ENCODE data around the gene WTAP.
"Not testable (repeated sequence)": the region's sequence is repeated elsewhere in the genome, so short reads cannot be mapped to it uniquely, and the experiment has no call there.

The WTAP gene

DNA sequence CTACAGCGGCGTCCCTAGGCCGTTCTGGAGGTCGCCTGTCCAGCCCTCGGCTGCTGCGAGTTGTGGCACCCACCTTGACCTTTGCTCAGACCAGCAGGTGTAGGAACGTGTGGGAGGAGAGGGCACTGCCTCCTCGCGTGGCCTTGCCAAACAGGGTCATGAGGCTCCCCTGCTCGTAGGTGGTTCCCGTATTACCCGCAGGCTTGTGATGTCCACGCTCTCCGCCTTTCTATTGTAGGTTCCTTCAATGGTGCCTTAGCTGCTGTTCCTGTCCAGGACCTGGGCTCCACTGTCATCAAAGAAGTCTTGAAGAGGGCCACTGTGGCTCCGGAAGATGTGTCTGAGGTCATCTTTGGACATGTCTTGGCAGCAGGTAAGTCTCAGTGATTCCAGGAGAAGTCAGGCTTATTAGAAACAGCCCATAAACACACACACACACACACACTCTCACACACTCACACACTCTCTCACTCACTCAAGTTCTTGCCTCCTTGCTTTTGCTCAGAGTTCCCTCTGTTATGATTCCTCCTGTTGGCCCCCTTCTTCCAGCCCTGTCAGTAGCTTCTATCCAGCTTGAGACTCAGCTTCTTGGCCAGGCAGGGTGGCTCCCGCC is 35.5 kb downstream of the WTAP start:
- no peak for DNase-seq (ENCODE audit: low read depth in 2 of 2)

DNA sequence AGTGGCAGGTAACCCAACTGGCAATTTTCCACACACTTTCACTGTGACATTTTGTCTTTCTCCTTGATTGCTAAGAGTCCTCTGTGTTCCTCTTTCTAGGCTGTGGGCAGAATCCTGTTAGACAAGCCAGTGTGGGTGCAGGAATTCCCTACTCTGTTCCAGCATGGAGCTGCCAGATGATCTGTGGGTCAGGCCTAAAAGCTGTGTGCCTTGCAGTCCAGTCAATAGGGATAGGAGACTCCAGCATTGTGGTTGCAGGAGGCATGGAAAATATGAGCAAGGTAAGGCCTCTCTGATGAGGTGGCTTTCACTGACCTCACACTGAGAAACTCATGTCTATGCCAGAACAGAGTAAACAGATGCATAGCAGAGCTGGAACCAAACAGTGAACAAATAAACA is 39.6 kb downstream of the WTAP start:
- no peak for DNase-seq (ENCODE audit: low read depth in 2 of 2)

DNA sequence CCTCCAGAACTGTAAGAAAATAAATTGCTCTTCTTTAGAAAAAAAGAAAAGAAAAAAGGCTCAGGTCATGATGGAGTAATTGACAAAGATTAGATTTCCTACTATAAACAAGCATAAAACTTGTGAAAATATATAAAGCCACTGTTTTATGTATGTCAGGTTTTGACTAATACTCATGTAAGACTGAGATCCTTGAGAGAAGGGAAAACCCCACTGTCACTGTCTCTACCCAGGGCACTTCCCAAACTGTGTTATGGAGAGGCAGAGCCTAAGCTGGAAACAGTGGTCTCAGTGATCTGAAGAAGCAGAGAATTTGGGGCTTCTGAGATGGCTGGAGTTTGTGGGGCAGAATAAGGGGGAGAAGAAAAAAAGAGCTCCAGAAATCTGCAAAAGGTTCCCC is 42.2 kb downstream of the WTAP start:
- DNase-seq (ENCODE audit: low read depth in 2 of 2): no peak

DNA sequence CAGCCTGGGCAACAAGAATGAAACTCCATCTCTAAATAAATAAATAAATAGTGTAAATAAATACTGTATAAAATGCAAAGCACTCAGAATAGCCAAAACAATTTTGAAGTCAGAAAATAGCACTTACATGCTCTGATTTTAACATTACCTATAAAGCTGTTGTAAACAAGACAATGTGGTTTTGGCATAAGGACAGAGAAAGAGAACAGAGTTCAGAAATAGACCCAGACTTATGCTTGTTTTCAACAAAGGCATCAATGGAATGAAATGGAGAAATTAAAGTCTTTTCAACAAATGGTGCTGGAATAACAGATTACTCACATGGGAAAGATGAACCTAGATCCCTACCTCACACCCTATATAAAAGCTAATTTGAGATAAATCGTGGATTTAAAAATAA is 44.9 kb downstream of the WTAP start:
- no peak for DNase-seq (ENCODE audit: low read depth in 2 of 2)

DNA sequence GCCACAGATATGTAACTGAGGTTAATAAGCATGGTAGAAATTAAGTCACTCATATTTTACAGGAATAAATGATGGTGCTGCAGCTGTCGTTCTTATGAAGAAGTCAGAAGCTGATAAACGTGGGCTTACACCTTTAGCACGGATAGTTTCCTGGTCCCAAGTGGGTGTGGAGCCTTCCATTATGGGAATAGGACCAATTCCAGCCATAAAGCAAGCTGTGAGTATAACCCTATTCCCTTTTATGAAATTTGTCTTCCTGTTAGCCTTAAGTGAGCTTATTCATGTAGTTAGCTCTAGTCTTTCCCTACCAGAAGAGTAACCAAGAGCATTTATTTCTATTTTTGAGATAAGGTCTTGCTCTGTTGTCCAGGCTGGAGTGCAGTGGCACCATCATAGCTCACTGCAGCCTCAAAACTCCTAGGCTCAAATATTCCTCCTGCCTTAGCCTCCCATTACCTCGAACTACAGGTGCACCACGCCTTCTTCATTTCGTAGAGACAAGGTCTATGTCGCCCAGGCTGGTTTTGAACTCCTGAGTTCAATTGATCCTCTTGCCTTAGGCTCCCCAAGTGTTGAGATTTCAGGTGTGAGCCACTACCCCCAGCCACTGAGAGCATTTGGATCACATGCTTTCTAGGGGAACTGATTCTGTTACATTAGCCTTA is 50.1 kb downstream of the WTAP start:
- no peak for DNase-seq (ENCODE audit: low read depth in 2 of 2)

DNA sequence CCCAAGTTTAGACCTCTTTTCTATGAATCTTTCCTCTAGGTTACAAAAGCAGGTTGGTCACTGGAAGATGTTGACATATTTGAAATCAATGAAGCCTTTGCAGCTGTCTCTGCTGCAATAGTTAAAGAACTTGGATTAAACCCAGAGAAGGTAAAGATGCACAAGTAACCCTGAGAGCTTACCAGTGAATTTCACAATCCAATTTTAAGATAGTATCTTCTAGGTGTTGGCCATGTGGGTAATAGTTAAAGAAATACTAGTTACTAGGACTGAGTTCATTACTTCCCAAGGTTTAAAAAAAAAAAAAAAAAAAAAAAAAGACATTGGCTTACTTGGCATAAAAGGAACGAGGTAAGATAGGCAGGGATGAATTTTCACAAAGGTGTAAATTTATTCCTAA is 50.8 kb downstream of the WTAP start:
- DNase-seq (ENCODE audit: low read depth in 2 of 2): no peak

DNA sequence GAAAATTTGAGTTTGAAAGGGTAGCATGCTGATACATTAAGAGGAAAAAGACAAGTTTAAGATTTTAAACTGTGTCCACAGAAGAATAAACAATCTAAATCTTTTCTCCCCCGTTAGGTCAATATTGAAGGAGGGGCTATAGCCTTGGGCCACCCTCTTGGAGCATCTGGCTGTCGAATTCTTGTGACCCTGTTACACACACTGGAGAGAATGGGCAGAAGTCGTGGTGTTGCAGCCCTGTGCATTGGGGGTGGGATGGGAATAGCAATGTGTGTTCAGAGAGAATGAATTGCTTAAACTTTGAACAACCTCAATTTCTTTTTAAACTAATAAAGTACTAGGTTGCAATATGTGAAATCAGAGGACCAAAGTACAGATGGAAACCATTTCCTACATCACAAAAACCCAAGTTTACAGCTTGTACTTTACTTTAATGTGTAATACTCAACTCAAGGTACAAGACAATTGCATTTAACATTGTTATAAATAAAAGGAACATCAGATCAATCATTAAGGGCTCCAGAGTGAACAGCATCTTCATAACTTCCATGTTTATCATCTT is 51.3 kb downstream of the WTAP start:
- DNase-seq (ENCODE audit: low read depth in 2 of 2): no peak

DNA sequence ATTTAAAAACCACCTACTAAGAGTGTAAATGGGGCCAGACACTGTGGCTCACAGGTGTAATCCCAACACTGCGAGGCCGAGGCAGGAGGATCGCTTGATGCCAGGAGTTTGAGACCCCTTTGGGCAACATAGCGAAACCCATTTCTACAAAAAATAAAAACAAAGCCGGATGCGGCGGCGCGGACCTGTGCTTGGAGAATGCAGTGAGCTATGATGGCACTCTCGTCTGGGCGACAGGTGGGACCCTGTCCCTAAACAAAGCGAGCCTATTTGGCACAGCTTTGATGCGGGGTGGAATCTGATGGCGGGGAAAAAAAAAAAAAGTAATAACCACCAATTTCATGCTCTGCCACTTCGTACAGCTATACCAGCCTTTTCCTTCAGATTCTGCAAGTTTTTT is 61.0 kb downstream of the WTAP start:
- DNase-seq (ENCODE audit: low read depth in 2 of 2): no peak

DNA sequence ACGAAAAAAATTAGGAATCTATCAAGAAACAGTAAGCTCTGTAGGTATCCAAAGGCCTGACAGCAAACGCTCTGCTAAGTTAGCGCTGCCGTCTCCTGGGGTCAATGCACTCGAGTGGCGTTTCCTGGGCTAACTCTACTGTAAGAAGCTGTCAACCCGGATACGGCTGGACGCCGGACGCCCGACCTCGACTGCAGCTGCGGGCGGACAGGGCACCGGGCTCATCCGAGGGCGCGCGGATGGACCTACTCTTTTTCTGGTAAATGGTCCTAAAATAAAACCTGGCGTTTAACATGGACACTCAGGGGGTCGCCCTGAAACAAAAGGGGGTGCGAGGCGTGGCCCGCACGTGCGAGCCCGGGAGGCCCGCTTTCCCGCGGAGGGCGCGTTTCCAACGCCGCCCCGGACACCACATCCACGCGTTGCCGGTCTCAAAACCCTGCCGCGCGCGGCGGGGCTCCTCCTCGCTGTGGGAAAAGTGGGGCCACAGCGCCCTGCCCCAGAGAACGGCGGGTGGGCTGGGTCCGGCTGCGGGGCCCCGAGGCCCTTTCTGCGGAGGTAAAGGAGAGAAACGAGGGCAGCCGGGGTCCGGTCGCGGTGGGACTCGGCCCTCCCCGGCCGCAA is 61.6 kb downstream of the WTAP start:
- peak in 1 of 2 donors; percentile 11 for DNase-seq (ENCODE audit: low read depth in 2 of 2)

DNA sequence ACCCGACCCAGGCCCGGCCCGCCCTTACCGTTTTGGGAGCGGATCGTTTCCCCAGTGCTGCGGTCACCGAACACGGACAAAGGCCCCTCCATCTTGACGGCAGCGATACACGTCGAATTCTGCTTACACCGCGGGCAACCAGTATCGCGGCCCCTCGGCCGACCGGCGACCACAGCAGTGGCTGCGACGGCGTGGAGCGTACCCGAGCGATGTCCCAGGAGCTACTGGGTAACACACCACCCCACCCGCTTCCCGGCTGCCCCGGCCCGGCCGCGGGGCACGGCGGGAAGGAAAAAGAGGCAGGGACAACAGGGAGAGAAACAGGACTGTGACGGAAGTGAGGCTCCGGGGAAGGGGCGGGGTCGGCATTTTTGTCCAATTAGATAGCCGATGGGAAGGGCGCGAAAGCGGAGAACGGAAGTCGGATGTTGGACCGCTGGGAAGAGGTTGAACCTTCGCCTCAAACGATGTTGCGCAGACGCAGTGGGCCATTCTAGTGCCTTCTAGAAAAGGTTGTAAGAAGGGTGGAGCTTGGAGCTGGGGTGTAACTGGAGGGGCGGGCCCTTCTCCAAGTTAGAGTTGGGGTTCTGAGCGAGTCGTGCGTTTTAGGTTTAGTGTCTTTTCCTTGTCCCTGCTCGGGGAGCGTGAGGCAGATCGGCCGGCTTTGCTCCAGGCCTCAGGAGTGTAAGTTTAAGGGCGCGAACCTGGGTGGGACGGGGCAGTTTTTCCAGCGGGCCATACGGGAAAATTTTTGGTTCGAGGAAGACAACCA is 62.3 kb downstream of the WTAP start, which contains the start of gene TCP1:
TCP1 (minus strand) TSS at position 226 of the 772 bp plus-strand sequence; CDS start at position 92, 134 bp downstream.
- peak; percentile 97 to 98 for DNase-seq (ENCODE audit: low read depth in 2 of 2)

DNA sequence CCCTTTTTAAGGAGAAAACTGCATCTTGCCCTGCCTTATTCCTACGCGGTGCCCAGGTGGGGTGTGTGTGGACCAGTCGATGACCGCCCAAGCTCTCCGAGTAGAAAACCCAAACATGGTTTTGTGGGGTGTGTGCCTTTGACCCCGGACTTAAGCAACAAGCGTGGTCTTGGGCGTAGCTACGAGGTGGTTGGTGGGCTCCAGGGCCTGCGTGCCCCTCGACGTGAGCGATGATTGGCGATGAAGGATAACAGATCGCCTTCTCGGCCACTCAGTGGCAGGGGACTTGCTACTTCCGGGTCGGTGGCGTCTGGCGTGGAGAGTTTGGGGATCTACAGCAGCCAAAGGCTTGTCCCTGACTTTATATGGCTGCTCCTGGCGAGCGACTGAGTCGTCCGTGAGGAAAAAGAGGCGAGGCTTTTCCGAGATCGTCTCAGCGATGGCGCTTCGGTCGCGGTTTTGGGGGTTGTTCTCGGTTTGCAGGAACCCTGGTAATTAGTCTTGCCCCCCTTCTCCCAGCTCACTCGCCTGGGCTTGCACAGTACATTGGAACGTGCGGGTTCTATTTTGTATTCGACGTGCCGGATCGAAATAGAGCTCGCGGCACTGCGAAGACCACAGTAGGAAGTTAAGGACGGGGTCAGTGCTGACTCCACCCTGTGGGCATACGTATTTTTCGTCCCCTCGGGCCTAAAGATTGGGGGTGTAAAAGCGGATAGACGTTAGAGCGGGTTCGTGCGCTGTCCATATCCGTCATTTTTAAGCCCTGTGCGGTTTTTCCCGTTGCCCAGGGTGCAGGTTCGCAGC is 63.0 kb downstream of the WTAP start, which contains the start of gene MRPL18:
MRPL18 (plus strand) TSS at position 319 of the 807 bp plus-strand sequence; CDS start at position 440, 121 bp downstream.
- DNase-seq (ENCODE audit: low read depth in 2 of 2): peak; percentile 72 to 74

DNA sequence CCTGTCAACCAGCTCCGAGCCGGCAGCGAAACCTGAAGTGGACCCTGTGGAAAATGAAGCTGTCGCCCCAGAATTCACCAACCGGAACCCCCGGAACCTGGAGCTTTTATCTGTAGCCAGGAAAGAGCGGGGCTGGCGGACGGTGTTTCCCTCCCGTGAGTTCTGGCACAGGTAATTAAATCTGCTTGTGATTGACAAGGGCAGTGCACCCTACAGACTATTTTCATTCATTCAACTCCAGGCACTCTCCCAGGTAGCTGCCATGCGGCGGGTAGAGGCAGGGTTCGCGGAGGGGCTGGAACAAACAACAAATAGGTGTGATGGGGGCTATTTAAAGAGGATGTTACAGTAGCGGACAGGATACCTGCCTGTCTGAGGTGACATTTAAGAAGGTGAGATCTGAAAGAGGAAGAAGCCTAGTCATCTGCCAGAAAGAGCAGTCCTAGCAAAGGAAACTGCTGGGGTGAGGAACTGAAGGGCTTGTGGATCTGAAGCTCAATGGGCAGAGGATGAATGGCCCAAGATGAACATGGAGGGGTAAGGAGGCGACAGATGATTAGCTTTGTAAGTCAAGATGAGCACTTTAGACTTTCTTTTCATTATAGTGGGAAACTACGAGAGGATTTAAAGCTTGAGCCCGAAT is 63.8 kb downstream of the WTAP start:
- no peak for DNase-seq (ENCODE audit: low read depth in 2 of 2)

DNA sequence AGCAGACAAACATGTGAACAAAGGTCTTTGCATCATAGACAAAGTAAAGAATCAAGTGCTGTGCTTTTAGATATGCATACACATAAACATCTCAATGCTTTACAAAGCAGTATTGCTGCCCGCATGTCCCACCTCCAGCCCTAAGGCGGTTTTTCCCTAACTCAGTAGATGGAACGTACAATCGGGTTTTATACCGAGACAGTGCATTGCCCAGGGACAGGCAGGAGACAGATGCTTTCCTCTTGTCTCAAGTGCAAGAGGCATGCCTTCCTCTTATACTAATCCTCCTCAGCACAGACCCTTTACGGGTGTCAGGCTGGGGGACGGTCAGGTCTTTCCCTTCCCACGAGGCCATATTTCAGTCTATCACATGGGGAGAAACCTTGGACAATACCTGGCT is 67.7 kb downstream of the WTAP start:
- not testable (repeated sequence) for DNase-seq (ENCODE audit: low read depth in 2 of 2)

DNA sequence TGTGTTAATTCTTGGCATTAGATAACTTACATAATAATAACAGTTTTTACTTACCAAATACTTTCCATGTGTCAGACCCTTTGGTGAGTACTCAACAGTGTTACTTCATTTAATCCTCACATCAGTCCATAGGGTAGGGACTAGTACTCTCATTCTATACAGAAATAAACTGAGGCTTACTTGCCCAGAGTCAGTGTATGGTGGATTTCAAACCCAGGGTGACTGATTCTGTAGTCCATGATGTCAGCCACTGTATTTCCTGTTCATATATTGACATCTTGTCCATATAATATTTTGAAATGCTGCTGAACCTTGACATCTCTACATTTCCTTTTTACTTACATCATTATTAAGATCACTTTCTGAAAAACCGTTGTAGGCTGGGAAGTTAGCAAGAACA is 70.2 kb downstream of the WTAP start:
- no peak for DNase-seq (ENCODE audit: low read depth in 2 of 2)

DNA sequence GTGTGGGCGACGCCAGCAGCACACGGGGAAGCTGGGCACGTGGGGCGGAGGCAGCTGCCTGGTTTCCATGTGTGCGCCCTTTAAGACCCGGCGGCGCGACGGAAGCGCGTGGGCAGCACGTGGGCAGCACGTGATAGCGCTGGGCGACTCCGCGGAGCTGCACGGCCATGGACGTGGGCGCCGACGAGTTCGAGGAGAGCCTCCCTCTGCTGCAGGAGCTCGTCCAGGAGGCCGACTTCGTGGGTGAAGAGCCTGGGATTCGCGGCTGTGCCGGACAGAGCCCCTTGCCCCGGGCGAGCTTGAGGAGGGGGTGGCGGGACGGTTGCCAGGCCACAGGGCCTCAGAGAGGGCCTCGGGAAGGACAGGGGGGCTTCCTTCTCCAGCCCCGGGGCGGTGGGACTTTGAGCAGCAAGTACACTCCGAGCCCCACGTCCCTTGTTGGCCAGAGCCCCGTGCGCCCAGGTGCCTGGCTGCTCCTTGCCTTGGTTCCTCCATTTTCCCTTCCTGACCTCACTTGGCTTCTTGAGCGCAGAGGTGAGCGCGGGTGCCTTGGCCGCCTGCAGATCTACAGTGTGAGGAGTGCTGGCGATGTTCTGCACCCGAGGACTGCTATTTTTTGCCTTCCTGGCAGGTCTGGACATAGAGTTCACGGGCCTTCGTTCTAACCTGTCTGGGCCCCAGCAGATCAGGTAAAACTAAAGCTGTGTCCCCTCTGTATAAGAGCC is 73.0 kb downstream of the WTAP start, which contains the start of gene PNLDC1:
PNLDC1 (plus strand) TSS at position 136 of the 725 bp plus-strand sequence; CDS start at position 168, 32 bp downstream.
- no peak for DNase-seq (ENCODE audit: low read depth in 2 of 2)

DNA sequence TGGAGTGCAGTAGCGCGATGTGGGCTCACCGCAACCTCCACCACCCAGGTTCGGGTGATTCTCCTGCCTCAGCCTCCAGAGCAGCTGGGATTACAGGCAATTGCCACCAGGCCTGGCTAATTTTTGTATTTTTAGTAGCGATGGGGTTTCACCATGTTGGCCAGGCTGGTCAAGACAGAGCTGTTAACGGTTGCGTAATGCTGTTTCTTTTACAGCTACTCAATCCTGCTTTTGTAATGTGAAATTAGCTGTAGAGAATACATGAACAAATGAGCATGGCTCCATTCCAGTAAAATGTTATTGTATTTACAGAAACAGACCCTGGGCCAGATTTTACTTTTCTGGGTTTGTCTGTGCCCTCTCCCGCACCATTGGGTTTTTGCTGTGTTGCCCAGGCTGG is 74.6 kb downstream of the WTAP start:
- DNase-seq (ENCODE audit: low read depth in 2 of 2): no peak

DNA sequence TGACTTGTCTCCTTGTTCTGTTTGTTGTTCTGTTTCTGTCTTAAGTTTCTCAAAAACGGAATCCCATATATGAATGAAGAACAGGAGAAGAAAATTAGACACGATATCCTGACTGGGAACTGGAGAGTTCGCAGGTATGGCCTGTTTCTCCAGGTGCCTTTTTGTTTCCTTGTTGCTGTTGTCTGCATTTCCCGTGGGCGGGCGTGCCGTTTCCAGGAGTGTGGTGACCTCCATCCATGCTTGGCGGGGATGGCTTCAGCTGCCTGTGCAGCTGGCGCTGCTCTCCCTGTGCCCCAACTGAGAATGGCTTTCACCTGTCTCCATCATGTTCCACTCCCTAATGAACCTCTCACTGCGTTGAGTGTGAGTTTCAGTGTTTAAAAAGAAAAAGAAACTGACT is 77.2 kb downstream of the WTAP start:
- DNase-seq (ENCODE audit: low read depth in 2 of 2): no peak

DNA sequence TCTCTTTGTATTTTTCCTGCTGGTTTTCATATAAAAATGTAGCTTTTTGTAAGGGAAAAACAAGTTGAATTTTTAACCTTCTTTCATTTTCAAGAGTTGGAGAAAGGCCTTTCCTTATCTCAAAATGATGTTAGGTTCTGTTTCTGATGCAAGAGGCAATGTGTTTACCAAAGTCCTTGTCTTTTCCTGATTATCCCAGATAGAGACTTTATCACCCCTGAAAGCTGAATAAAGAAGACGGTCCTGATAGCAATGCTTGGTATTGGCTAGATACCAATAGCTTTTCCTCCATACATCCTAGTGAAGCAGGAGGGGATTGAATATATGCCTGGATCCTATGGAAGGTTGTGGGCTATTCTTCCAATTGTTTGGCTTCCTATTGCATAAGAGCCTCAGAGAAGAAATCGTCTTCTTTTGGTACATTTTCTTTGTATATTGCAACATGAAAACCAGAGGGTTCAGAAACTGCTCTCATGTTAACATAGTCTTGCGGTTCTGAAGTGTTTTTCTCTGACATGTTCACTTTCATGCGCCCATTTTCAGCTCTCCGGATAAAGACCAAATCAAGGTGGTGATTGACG is 78.2 kb downstream of the WTAP start:
- no peak for DNase-seq (ENCODE audit: low read depth in 2 of 2)

Data from stimulated activated CD8-positive, alpha-beta memory T cell treated with anti-CD3 and anti-CD28 coated beads, Interleukin-7, amount 100 ng/mL, for 1 hour (primary cell).